Myocyte (in vitro differentiated cells): ENCODE measurements around the gene USP35. TPM values are rescaled to one million over a fixed set of nuclear protein-coding genes. Genes with fewer than 3 reads are reported as not detected.
A peak's percentile ranks its signal among the peaks of the same experiment; 100 is the strongest.
"Not testable (repeated sequence)": the region's sequence is repeated elsewhere in the genome, so short reads cannot be mapped to it uniquely, and the experiment has no call there.

Experiments used
- DNase-seq: peaks from one replicate; pipeline ENCODE4 v3.0.0-alpha.2; 2012; ENCODE audit warnings: low read depth
- total RNA-seq: library from RNA; depleted of rRNA; stranded (reverse); fragments of >200 nt; gene quantifications from 2 replicates; pipeline ENCODE4 v1.2.3, GENCODE V29; 2014

Gene USP35
- total RNA-seq, 1 donor from 2014 or later, result 8.1 TPM

GRCh38 chr11:78231962-78232501 lies 43.3 kb downstream of the USP35 start:
- peak; percentile 72 for DNase-seq

DNA sequence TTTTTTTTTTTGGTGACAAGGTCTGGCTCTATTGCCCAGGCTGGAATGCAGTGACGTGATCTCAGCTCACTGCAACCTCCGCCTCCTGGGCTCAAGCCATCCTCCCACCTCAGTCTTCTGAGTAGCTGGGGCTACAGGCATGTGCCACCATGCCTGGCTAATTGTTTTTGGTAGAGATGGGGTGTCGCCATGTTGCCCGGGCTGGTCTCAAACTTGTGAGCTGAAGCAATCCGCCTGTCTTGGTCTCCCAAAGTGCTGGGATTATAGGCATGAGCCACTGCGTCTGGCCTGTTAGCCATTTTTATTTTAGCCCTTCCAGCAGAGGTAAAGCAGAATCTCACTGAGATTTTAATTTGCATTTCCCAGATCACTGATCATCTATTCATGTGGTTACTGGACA lies 44.3 kb downstream of the USP35 start:
- DNase-seq, result not testable (repeated sequence)

DNA sequence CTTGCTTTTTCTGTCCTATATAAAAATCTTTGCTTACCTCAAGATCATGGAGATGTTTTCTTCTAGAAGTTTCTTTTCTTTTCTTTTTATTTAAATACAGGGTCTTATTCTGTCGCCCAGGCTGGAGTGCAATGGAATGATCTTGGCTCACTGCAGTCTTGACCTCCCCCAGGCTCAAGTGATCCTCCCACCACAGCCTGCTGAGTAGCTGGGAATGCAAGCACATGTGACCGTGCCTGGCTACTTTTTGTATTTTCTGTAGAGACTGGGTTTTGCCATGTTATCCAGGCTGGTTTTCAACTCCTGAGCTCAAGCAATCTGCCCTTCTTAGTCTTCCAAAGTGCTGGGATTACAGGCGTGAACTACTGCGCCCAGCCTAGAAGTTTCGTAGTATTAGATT lies 45.3 kb downstream of the USP35 start:
- DNase-seq, result no peak

DNA sequence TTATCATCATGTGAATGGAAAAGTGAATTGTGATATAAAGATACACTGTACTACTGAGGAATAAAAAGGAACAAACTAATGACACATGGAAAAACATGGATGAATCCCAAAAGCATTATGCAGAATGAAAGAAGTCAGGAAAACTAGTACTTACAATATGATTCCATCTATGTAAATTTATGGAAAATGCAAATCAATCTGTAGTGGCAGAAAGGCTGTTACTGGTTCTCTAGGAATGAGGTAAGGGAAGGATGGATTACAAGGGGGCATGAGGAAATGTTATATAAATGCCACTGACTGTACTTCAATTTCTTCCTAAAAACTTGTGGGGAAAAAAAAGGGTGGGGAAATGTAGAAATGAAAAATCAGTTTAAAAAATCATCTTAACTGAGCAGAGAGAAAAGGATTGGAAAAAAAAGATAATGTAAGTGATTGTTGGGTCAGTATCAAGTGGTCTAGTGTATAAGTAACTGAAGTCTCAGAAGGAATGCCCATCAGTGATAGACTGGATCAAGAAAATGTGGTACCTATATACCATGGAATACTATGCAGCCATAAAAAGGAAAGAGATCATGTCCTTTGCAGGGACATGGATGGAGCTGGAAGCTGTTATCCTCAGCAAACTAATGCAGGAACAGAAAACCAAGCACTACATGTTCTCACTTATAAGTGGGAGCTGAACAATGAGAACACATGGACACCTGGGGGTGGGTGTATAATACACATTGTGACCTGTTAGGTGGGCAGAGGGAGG lies 48.8 kb downstream of the USP35 start:
- no peak for DNase-seq

GRCh38 chr11:78239781-78240180 lies 51.1 kb downstream of the USP35 start:
- DNase-seq, result peak; percentile 89

DNA sequence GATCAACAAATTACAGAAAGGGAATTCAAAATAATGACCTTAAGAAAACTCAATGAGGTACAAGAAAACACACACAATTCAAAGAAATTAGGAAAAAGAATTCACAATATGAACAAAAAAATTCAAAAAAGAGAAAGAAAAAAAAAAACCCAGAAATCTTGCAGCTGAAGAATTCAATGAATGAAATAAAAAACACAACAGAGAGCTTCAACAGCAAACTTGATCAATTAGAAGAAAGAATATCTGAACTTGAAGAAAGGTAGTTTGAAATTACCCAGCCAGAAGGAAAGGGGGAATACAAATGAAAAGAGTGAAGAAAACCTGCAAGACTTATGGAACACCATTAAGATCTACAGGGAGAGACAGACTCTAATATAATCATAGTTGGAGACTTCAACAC lies 52.8 kb downstream of the USP35 start:
- no peak for DNase-seq

DNA sequence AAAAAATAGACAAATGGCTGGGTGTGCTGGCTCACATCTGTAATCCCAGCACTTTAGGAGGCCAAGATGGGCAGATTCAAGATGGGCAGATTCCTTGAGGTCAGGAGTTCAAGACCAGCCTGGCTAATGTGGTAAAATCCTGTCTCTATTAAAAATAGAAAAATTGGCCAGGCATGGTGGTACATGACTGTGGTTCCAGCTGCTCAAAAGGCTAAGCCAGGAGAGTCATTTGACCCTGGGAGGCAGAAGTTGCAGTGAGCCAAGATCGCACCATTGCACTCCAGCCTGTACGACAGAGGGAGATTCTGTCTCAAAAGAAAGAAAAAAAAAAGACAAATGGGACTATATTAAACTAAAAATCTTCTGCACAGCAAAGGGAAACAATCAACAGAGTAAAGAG lies 55.4 kb downstream of the USP35 start:
- DNase-seq, result peak; percentile 93

DNA sequence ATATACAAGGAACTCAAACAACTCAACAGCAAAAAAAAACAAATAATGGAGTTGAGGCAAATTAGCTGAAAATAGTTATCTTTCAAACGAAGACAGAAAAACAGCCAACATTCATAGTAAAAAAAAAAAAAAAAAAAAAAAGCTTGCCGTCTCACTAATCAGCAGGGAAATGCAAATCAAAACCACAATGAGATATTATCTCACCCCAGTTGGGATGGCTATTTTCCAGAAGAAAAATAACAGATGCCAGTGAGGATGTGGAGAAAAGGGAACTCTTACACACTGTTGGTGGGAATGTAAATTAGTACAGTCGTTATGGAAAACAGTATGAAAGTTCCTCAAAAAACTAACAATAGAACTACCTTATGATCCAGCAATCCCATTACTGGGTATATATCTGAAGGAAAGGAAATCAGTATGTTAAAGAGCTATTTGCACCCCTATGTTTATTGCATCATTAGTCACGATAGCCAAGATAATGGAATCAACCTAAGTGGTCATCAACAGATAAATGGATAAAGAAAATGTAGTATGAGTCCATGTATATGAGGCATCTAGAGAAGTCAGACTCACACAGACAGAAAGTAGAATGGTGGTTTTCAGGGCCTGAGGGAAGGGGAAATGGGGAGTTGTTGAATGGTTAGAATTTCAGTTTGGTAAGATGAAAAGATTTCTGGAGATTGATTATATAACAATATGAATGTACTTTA lies 56.0 kb downstream of the USP35 start:
- DNase-seq, result peak; percentile 70

GRCh38 chr11:78248191-78248590 lies 59.5 kb downstream of the USP35 start:
- no peak for DNase-seq

DNA sequence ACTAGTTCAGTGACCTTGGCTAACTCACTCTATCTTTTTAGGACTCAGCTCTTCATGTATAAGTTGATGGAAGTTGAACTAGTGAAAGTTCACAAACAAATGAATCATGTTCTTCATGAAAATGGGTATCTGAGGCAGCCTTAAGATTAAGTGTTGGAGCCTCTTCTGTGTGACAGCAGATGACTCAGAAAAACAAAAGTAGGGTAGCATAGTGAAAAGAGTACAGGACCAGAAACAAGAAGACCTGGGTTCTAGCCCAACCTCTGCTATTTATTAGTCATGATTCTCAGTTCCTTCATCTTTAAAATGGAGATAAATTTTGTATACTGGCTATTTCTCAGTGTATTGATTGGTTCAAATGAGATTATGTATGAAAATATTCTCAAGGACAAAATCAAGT lies 60.2 kb downstream of the USP35 start:
- no peak for DNase-seq

DNA sequence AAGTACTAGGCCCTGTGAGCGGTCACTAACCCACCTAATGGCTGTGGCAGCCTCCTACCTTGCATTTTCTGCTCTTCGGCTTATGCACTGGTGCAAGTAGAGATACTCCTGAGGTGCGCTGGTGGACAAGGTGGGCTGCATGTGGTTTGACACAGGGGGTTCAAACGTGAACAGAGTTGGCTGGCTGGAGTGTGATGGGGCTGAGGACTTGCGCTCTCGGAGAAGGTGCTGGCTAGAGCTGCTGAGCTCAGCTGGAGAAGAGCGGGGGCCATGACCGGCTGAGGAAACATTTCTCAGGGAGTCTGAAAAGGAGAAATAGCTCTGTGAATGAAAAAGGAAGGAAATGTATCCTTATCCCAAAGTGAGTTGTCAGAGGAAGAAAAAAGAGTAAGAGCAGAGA lies 61.4 kb downstream of the USP35 start:
- no peak for DNase-seq

- DNase-seq, result no peak
Observed at GRCh38 chr11:78251083-78251775, 62.5 kb downstream of the USP35 start.

- DNase-seq, result no peak
Observed at GRCh38 chr11:78253797-78254196, 65.1 kb downstream of the USP35 start.

GRCh38 chr11:78254268-78254667 lies 65.5 kb downstream of the USP35 start:
- DNase-seq, result no peak

DNA sequence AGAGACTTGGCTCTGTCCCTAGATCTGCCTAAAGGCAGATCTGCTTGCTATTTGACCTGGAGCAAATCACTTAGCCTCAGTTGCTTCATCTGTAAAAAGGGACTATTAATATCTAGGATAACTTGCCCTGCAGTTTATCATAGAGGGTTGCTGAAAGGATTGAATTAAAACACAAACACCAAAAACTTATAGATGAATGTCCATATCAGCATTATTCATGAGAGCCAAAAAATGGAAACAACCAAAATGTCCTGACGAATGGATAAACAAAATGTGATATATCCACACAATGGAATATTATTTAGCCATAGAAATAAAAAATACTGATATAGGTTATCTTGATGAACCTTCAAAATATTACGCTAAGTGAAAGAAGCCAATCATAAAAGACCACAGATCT lies 67.2 kb downstream of the USP35 start:
- DNase-seq, result no peak

- peak; percentile 24 for DNase-seq
Observed at GRCh38 chr11:78256962-78257361, 68.2 kb downstream of the USP35 start.

GRCh38 chr11:78257654-78258053 lies 68.9 kb downstream of the USP35 start:
- DNase-seq, result no peak

DNA sequence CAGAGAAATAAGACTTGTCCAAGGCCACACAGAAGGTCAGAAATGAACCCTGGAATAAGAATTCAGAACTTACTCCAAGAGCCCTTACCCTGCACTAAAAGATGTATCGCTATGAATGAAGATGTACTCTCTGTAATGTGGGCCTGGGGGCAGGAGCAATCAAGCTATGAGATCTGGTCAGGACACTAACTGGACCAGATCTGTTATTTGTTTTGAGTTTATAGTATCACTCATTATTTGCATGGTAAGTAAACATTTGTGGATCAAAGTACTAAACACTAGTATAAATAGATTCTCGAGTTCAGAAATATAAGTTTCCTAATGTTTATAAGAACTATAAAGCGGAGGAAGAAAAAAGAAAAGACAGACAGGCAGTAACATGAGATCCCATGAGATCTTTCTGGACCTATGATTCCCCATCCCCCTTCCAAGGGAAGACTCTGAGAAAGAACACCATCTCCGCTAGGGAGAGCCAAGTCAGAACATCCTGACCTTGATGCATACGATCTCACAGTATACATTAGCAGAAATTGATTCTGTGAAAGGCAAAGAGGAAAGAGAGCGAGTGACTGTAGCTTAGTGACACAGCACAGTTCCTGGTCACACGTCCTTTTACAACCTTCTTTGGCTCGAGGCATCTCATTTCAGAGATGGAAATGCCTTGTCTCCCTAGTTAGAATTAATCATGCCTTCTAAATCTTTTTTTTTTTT lies 71.2 kb downstream of the USP35 start:
- DNase-seq, result no peak

DNA sequence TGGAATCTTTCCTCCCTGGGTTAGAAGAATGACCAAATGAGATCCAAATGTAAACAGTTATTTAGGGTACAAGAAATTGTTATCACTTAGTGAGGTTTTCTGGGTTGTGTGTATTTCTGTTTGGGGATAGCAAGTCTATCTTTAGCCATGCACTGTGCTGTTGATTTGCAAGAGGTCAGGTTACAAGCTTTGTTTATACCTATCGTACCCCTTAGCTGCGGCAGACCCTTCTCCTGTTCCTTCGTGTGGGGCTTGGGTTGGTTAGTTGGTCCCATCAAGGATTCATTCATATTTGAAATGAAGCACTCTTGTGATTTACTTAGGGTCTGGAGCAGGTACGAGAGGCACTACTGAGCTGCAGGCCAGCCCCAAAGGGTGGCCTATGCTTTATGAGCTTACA lies 72.6 kb downstream of the USP35 start:
- DNase-seq, result peak; percentile 6

GRCh38 chr11:78261828-78262227 lies 73.1 kb downstream of the USP35 start:
- no peak for DNase-seq

DNA sequence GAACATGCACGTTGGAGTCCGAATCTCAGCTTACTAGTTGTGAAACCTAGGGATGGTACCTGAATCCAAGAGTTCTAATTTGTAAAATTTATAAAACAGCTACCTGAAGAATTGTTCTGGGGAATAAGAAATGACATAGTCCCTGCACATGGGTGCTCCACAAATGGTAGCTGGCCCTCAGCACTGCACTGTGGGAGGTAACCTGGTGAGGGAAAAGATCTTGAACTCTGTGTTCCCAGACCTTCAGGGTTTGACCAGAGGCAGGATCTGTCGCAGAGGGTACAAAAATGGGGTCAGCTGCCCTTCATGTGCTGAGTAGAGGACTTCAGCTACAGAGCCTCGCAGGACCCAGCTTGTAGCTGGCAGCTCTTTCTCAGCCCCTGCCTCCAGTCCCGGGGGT lies 73.5 kb downstream of the USP35 start:
- no peak for DNase-seq
